ENCODE data around the gene SLC25A10. TPM values are rescaled to one million over a fixed set of nuclear protein-coding genes. Genes with fewer than 3 reads are reported as not detected.

Gene SLC25A10
- polyA plus RNA-seq, 3 donors, result 1.8 to 2.3 (median 1.9) TPM

DNA sequence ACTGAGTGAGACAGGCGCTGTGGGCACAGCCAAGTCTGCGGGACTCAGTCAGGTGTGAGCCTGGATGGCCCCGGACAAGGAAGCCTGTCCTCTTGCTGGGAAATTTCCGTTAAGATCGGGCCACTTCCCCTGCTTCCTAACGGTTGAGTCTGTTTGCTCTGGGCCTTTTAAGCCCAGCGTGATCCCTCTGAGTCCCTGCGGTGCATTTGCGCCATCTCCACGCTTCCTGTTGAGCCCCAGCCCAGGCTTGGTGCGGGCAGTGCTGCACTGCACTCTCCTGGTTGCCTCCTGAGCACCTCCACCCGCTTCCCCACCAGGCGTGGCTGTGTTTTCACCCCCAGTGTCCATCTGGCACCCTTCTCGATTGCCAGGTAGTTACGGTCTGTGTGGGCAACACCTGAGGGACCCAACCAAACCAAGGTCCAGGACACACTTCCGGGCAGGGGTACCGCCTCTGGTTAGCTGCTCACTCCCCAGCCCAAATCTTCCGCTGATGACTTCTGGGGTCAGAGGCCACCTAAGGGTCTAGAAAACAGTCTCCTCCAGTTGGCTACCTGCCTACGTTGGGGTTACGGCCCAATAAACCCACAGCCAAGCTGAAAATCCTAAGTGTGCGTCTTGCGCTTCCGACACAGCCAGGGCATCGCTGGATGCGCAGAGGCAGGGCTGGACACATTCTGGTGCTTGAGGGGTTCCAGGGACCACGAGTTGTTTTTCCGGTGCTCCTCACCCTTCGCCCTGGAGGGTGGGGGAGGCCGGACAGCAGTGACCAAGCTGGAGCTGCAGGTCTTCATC is 1.4 kb upstream of the SLC25A10 start:
- Mint-ChIP-seq H3K4me3 (peak overlapping the region; percentile 80 to 84), H3K27ac (peak overlapping the region in 5 of 7 donors; percentile 47 to 81 (median 67)), H3K27me3 (ENCODE audit: low read depth in 3 of 3) (peaks cover 0 to 21% (median 13%) of the 10 kb centered on the region in 3 donors), H3K4me1 (peaks cover 29% of the 10 kb centered on the region), H3K9me3 (no peaks in the 10 kb centered on the region), H3K36me3 (peaks cover 15 to 26% of the 10 kb centered on the region in 2 donors)
- H3K4me3 ChIP-seq (replicated peaks in 1 of 3; ENCODE audit: low read depth in 2 of 3, low read length in 3 of 3), result peak overlapping the region in 2 of 3 experiments; percentile 17 to 78
- H3K79me2 ChIP-seq (ENCODE audit: insufficient read depth, low read length), result peaks cover 4% of the 10 kb centered on the region
- H3K27me3 ChIP-seq (ENCODE audit: control insufficient read depth in 2 of 2, insufficient read depth in 2 of 2, low read length in 2 of 2), result peaks cover 0 to 8% of the 10 kb centered on the region in 2 donors
- WGBS (ENCODE audit: insufficient coverage), result 16% methylated on average over 28 of the region's 29 CpGs
- H3K27ac ChIP-seq (ENCODE audit: low read depth in 1 of 2, low read length in 2 of 2), result peak overlapping the region in 1 of 2 donors; percentile 9
- peak; percentile 38 to 55 (median 53) for DNase-seq
- H3K36me3 ChIP-seq (replicated peaks in 1 of 2; ENCODE audit: control insufficient read depth in 1 of 2, insufficient read depth in 2 of 2, low read length in 2 of 2), result peaks cover 11 to 22% of the 10 kb centered on the region in 2 donors
- H2AFZ ChIP-seq (ENCODE audit: insufficient read depth, low read depth, low read length, poor library complexity, severe bottlenecking), result peak overlapping the region; percentile 76
- H3K4me2 ChIP-seq (replicated peaks; ENCODE audit: extremely low read depth, low read length, poor library complexity, severe bottlenecking), result peak overlapping the region; percentile 84
- H3K9ac ChIP-seq (ENCODE audit: insufficient read depth, low read length, poor library complexity, severe bottlenecking), result no peak overlapping the region
- H3K9me3 ChIP-seq (replicated peaks in 1 of 2; ENCODE audit: control insufficient read depth in 1 of 2, insufficient read depth in 1 of 2, low read length in 2 of 2), result no peaks in the 10 kb centered on the region
- intact Hi-C loops (cut with micrococcal nuclease), result loop anchor here in 1 of 2 donors (5.0 kb wide), 2 partner anchors 43 to 327 kb away; partner anchors contain the start of genes CCDC137, DCXR and OXLD1
- no peaks in the 10 kb centered on the region for H4K20me1 ChIP-seq (ENCODE audit: insufficient read depth, low read length)
- TF ChIP-seq, protein P1, sequence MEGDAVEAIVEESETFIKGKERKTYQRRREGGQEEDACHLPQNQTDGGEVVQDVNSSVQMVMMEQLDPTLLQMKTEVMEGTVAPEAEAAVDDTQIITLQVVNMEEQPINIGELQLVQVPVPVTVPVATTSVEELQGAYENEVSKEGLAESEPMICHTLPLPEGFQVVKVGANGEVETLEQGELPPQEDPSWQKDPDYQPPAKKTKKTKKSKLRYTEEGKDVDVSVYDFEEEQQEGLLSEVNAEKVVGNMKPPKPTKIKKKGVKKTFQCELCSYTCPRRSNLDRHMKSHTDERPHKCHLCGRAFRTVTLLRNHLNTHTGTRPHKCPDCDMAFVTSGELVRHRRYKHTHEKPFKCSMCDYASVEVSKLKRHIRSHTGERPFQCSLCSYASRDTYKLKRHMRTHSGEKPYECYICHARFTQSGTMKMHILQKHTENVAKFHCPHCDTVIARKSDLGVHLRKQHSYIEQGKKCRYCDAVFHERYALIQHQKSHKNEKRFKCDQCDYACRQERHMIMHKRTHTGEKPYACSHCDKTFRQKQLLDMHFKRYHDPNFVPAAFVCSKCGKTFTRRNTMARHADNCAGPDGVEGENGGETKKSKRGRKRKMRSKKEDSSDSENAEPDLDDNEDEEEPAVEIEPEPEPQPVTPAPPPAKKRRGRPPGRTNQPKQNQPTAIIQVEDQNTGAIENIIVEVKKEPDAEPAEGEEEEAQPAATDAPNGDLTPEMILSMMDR (IDR thresholded peaks at IDR 0.05), result no peak
- H3K4me1 ChIP-seq (ENCODE audit: control insufficient read depth in 1 of 2, insufficient read depth in 2 of 2, low read length in 2 of 2), result peaks cover 26 to 42% of the 10 kb centered on the region in 2 donors

DNA sequence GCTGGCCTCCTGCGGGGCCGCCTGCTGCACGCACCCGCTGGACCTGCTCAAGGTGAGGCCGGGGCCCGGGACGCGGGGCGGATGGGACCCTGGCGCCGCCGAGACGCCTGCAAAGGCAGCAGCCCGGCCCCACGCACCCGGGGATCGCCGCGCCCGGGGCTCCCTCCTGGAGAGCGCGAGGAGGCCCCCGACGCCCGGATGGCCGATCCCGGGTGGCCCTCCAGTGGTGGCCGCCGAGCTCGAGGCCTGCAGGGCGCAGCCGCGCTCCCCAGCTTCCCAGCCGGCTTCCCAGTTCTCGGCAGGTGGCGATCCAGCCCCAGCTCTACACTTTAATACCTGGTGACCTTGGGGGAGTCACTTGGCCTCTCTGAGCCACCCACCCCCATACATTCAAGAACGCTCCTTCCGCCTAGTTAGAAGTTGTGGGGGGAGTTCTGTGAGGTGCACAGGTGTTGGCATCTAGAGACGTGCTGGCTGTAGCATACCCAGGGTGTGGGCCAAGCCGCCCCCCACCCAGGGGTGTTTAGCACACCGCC is 452 bp downstream of the SLC25A10 start:
- peak overlapping the region; percentile 60 for H3K9ac ChIP-seq (ENCODE audit: insufficient read depth, low read length, poor library complexity, severe bottlenecking)
- Mint-ChIP-seq H3K4me3 (peak overlapping the region; percentile 75 to 90), H3K4me1 (peaks cover 29% of the 10 kb centered on the region), H3K36me3 (peaks cover under 1 to 10% of the 10 kb centered on the region in 2 donors), H3K27me3 (ENCODE audit: low read depth in 3 of 3) (peaks cover 0 to 21% (median 13%) of the 10 kb centered on the region in 3 donors), H3K9me3 (no peaks in the 10 kb centered on the region), H3K27ac (peak overlapping the region in 5 of 7 donors; percentile 38 to 81 (median 76))
- no peak overlapping the region for H3K27ac ChIP-seq (ENCODE audit: low read depth in 1 of 2, low read length in 2 of 2)
- peak overlapping the region; percentile 84 for H3K4me2 ChIP-seq (replicated peaks; ENCODE audit: extremely low read depth, low read length, poor library complexity, severe bottlenecking)
- H3K4me1 ChIP-seq (ENCODE audit: control insufficient read depth in 1 of 2, insufficient read depth in 2 of 2, low read length in 2 of 2), result peaks cover 26 to 42% of the 10 kb centered on the region in 2 donors
- H2AFZ ChIP-seq (ENCODE audit: insufficient read depth, low read depth, low read length, poor library complexity, severe bottlenecking), result peak overlapping the region; percentile 76
- no peaks in the 10 kb centered on the region for H4K20me1 ChIP-seq (ENCODE audit: insufficient read depth, low read length)
- peaks cover under 1 to 3% of the 10 kb centered on the region in 2 donors for H3K36me3 ChIP-seq (replicated peaks in 1 of 2; ENCODE audit: control insufficient read depth in 1 of 2, insufficient read depth in 2 of 2, low read length in 2 of 2)
- peaks cover 4% of the 10 kb centered on the region for H3K79me2 ChIP-seq (ENCODE audit: insufficient read depth, low read length)
- TF ChIP-seq, protein P1 (IDR thresholded peaks at IDR 0.05), result no peak
- no peaks in the 10 kb centered on the region for H3K9me3 ChIP-seq (replicated peaks in 1 of 2; ENCODE audit: control insufficient read depth in 1 of 2, insufficient read depth in 1 of 2, low read length in 2 of 2)
- 5% methylated on average over 35 of the region's 41 CpGs for WGBS (ENCODE audit: insufficient coverage)
- DNase-seq, result no peak
- peak overlapping the region; percentile 21 to 78 (median 46) for H3K4me3 ChIP-seq (replicated peaks in 1 of 3; ENCODE audit: low read depth in 2 of 3, low read length in 3 of 3)
- H3K27me3 ChIP-seq (ENCODE audit: control insufficient read depth in 2 of 2, insufficient read depth in 2 of 2, low read length in 2 of 2), result peaks cover 0 to 8% of the 10 kb centered on the region in 2 donors
- intact Hi-C loops (cut with micrococcal nuclease), result loop anchor here in 1 of 2 donors (5.0 kb wide), 2 partner anchors 45 to 325 kb away; partner anchors contain the start of genes CCDC137, DCXR and OXLD1

Measured in CD14-positive monocyte (primary cell).